LNCAP (cell line): ENCODE measurements around the gene STX16.

ENCODE experiments used
- TF ChIP-seq, protein P1 (sequence below): fragments of 450-650 bp; IDR thresholded peaks from 2 replicates; pipeline ENCODE4 v1.5.1; 2017; ENCODE audit warnings: mild to moderate bottlenecking

Gene STX16

DNA sequence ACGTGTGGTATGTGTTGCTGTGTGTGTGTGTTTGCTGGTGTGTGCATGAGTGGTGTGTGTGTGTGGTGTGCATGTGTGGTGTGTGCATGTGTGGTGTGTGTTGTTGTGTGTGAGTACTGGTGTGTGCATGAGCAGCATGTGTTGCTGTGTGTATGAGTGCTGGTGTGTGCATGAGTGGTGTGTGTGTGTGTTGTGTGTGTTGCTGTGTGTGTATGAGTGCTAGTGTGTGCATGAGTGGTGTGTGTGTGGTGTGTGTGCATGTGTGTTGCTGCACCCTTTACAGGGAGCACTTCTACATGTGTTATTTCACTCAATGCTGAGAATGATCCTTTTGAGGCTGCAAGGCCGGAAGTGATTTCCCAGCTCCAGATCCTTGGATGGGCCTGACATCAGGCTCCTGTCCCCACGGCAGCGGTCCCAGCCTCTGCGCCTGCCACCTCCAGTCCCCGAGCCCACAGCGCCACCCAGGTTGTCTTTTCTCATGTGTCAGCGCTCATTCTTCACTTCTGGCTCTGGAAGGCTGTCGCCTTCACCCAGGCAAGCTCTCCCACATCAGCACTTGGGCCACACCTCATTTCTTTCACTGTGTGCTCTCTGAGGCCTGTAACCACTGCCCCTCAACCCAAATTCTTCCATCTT lies 44.1 kb downstream of the STX16 start:
- TF ChIP-seq, protein P1, sequence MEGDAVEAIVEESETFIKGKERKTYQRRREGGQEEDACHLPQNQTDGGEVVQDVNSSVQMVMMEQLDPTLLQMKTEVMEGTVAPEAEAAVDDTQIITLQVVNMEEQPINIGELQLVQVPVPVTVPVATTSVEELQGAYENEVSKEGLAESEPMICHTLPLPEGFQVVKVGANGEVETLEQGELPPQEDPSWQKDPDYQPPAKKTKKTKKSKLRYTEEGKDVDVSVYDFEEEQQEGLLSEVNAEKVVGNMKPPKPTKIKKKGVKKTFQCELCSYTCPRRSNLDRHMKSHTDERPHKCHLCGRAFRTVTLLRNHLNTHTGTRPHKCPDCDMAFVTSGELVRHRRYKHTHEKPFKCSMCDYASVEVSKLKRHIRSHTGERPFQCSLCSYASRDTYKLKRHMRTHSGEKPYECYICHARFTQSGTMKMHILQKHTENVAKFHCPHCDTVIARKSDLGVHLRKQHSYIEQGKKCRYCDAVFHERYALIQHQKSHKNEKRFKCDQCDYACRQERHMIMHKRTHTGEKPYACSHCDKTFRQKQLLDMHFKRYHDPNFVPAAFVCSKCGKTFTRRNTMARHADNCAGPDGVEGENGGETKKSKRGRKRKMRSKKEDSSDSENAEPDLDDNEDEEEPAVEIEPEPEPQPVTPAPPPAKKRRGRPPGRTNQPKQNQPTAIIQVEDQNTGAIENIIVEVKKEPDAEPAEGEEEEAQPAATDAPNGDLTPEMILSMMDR, result no peak

DNA sequence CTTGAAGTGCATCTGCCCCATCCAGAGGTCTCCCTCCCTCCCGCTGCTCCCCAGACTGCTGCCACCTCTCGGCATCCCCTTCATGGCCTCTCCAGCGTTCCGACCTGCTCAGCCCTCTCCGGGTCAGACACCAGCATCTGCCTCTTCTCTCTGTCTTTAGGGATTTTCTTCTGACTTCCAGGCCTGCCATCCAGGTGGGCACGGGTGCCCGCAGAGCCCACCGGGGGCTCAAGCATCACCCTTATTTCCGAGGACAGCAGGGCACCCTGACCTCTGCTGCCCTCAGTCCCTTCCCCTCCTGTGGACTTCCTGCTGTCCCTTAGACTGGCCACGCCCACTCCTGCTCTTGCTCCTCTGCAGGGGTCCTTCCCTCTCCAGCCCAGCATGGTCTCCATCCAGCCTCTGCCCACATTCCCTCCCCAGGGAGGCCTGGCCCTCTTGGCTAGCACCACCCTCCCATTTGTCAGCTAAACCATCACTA lies 44.9 kb downstream of the STX16 start:
- TF ChIP-seq, protein P1, result no peak

DNA sequence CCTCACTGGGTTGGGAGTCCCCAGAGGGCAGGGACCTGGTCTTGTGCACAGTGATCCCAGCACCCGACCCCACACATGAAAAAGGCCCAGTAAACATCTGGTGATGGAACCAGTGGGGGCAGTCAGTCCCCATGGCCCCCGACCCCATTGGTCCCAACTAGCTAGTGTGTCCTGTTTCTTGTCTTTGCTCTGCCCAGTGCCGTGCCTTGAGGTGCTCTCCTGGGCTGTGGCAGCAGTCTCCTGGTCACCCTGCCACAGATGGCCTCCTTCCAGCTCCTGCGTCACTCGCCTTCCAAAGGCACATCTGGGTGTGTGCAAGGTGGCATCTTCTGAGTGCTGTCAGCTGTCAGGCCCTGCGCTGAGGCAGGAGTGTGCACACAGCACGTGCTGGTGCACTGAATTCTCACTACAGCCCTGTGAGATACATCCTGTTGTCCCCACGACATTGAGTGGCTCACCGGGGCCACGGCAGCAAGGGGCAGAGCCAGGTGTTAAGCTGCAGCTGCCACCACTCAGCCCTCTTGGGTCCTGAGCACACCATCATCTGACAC lies 45.4 kb downstream of the STX16 start:
- TF ChIP-seq, protein P1, result no peak

DNA sequence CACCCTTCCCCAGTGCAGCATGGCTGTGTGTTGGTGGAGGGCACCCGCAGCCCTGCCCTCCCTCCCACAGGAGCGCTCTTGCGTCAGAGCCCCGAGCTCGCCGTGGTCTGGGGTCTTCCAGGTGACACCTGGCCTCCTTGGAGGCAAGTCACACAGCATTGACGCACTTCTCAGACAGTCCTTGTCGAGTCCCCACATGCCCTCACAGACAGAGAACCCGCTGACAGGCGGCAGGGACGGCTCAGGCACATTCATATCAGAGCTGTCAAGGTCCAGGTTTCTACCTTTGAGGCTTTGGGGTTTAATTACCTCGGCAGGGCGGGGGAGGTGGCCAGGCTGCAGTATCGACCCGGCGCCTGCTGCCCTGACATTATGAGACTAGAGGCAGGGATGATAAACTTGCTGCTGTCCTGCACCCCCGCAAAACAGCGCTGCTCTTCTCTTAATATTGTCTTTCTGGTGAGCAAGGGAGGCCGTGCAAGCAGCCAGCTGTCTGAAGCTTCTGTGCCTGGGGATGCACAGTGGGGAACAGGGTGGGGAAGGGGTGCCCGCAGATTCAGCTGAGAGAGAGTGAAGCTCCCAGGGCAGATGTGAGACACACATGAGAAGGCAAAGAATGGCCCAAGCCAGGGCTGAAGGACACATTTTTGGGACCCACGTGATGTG lies 46.3 kb downstream of the STX16 start:
- TF ChIP-seq, protein P1, result no peak

DNA sequence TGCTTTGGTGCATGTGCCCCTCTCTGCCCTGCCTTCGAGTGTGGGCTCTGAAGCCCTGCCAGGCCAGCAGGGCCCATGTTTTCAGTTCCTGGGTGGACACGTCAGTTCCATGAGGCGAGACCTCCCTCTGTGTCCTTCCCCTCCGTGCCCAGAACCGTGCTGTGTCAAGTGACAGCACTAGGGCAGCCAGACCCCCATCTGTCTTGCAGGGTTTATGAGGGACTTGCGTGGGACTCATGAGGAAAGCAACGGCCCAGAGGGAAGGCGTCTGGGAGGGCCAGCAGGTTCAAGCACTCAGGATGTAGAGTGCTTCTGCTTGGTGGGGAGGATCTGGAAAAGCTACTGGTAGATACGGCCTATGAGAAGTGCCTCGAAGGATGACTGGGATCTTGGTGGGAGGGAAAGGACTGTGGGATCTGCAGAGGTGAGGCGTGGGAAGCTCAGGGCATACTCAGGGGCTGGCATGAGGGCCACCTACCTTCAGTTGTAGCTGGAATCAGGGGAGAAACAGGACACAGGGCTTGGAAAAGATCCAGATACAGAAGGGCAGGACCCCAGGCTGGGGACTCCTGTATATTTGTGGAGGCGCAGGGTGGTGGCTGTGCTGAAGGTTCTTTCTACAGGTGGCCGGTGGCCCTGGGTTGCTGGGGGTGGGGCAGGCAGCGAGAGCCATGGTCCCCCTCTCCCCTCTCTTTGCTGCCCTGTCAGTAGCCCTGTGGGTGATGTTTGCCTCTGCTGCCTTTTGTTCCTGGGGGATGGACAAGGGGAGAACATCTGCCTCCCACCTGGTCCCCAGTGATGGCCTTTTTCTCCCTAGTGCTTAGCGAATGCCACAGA lies 47.0 kb downstream of the STX16 start:
- TF ChIP-seq, protein P1, result no peak

DNA sequence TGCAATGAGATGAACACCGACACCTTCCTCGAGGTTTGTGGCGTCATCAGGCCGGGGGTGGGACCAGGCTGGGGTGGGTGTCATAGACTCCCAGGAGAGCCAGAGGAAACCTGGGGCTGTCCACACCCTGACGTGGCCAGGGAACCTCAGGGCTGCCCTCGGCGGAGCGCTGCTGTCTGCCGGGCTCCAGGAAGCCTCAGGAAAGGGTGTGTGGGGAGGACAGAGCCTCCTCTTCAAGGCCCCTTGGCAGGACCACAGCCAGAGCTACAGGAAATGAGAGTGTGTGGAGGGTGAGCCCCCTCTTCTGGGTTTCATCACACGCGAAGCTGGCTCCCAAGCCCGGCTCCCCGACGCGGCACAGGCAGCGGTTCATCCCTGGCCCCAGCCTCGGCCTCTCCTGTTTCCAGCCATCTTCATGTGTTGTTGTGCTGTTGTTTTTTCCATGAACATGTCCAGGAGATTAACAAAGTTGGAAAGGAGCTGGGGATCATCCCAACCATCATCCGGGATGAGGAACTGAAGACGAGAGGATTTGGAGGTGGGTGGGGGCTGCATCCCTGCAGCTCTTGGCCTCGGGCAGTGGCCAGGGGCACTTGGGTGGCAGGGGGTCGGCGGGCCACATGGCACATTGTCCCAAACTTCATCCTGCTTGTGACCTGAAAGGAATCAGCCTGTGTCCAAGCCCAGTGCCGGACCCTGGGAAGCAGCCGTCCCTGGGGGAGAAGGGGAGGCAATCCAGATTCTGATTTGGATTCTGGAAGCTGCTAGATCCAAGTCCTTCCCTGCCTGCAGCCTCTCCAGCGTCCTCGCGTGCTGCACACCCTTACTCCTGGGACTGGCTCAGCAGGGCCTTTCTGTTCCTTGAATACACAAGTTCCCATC lies 47.9 kb downstream of the STX16 start:
- TF ChIP-seq, protein P1, result no peak
